Gastroesophageal sphincter (tissue), 3 donors: Measurements from ENCODE around the gene MPP2.

Experiments used
- CTCF ChIP-seq, 4 experiments: fragments of 200-600 bp in 2 of 4; fragments of 450-650 bp in 2 of 4; sonication (generic) in 1 of 4; IDR thresholded peaks; one replicate each; pipeline ENCODE4 v1.5.1; 2017 to 2019; ENCODE audit warnings: antibody characterized with exemption in 4 of 4, mild to moderate bottlenecking in 2 of 4, moderate library complexity in 2 of 4
- POLR2A ChIP-seq, 2 donors: fragments of 450-650 bp; IDR thresholded peaks; one replicate each; pipeline ENCODE4 v1.6.1; 2017; ENCODE audit warnings: antibody characterized with exemption in 2 of 2, mild to moderate bottlenecking in 2 of 2, moderate library complexity in 1 of 2
- POLR2AphosphoS5 ChIP-seq: sonication (generic); formaldehyde crosslinking; IDR thresholded peaks from one replicate; pipeline ENCODE4 v1.6.1; 2017; ENCODE audit warnings: antibody characterized with exemption

GRCh38 chr17:43900183-43900857 is 7.0 kb downstream of the MPP2 start:
- no peak for TF ChIP-seq CTCF (IDR thresholded peaks at IDR 0.05)
- no peak for TF ChIP-seq POLR2AphosphoS5
- TF ChIP-seq POLR2A (IDR thresholded peaks at IDR 0.05) = no peak
